Measurements from ENCODE around the gene VSTM4.

The VSTM4 gene

DNA sequence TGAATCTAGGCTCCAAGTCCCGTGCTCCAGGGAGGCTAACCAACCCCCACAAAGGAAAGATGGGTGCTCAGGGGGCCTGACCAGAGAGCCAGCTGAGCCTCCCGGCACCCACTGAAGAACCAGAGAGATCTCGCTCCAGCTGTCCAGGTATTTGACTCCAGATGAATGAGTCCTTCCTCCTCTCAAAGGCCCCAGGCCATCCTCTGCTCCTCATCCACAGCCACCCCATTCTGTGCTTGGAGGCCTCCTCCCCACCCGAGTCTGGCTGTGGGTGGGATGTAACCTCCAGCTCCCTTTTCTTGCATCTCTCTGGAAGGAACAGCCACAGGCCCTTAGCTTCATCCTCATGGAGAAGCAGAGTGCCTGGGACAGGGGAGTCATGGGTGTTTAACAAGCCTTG, 44.6 kb downstream of the VSTM4 start:
- DNase-seq (ENCODE audit: low read depth in 2 of 2): no peak

DNA sequence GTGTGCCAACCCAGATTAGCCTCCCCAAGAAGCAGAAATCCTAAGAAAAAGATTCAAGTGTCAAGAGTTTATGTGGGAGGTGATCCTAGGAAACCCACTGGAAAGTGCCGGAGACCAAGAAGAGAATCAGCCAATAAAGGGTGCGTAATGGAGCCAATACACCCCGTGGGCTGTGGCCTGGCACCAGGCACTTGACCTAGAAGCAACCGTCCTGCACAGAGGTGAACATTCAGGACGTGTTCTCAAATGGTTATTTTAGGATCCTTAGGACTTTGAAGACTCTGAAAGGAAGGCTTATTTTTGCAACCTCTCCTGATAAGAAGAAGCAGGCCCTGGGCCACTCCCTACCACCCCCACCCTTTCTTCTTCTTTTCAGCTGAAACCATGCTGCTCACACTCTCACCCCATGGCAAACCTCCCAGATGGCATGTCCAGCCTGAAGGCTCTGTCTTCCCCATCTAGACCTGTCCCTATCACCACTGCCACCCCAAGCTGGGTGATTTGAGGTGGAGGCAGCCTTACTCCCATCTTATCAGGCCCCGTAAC, 46.6 kb downstream of the VSTM4 start:
- DNase-seq (ENCODE audit: low read depth in 2 of 2): no peak

DNA sequence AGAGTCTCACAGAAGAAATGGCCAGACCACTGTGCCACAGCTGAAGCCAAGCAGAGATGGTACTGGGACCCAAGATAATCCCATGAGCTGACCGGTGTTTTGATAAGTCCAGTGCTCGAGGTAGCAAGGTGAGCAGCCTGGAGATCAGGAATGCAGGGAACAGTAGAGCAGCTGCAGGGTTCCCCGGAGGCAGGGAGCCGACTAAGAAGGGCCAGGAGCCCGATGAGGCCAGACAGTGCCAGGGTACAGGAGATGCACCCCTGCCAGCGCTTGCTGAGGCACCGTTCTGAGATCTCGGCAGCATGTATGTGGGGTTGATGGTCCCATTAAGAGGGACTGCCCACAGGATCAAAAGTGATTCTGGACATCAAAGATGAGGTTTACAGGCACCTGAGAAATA, 47.1 kb downstream of the VSTM4 start:
- DNase-seq (ENCODE audit: low read depth in 2 of 2): no peak

DNA sequence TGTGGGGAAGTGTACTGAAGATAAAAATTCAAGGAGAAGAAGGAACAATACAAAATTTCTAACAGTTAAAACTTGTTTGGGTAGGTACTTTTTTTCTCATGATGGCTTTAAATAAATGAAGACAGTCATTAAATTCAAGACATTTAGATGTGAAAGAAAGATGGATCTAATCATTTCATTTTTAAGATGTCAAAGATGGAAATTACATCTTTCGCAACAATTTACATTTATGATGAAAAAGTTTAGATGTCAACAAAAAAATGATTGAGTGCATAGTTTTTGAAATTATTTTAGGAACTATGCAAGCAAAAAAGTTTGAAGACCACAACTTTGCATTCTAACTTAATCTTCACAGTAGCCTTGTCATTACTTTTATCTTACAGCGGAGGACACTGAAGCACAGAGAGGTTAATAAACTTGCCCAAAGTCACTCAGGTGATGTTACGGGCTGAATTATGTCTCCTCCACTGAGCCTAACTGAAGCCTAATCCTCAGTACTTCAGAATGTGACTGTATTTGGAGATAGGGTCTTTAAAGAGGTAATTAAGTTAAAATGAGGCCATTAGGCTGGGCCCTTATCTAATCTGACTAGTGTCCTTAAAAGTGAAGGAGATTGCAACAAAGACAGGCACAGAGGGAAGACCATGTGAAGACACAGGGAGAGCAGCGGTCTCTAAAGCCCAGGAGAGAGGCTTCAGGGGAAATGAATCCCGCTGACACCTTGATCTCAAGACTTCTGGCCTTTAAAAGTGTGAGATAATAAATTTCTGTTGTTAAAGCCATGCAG, 48.2 kb downstream of the VSTM4 start:
- DNase-seq (ENCODE audit: low read depth in 2 of 2): no peak

DNA sequence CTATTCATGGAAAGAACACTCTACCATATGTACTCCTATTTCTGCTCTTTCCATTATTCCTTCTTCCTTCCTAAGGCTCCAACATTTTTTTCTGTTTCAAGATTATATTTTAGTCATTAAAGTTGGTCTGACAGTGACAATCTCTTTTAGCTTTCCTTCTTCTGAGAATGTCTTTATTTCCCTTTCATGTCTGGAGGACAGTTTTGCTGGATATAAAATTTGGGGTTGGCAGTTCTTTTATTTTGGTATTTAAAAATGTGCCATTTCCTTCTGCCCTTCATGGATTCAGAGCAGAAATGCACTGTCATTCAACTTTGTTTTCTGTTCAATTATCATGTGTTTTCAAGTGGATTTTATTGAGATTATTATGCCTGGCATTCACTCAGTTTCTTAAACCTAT, 53.1 kb downstream of the VSTM4 start:
- DNase-seq (ENCODE audit: low read depth in 2 of 2): no peak

DNA sequence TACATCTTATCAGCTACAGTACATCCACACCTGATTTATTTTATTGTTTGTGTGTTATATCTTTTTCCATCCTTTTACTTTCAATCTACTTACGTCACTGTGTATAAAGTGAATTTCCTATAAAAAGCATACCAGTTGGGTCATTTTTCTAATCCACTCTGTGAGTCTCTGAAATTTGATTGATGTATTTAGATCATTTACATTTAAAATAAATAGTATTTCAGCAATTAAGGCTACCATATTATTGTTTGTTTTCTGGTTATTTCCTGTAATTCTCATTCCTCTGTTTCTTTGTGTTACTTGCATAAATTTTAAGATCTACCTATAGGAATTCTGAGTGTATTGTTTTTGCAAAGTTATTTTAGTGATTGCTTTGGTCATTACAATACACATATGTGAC, 53.7 kb downstream of the VSTM4 start:
- no peak for DNase-seq (ENCODE audit: low read depth in 2 of 2)

DNA sequence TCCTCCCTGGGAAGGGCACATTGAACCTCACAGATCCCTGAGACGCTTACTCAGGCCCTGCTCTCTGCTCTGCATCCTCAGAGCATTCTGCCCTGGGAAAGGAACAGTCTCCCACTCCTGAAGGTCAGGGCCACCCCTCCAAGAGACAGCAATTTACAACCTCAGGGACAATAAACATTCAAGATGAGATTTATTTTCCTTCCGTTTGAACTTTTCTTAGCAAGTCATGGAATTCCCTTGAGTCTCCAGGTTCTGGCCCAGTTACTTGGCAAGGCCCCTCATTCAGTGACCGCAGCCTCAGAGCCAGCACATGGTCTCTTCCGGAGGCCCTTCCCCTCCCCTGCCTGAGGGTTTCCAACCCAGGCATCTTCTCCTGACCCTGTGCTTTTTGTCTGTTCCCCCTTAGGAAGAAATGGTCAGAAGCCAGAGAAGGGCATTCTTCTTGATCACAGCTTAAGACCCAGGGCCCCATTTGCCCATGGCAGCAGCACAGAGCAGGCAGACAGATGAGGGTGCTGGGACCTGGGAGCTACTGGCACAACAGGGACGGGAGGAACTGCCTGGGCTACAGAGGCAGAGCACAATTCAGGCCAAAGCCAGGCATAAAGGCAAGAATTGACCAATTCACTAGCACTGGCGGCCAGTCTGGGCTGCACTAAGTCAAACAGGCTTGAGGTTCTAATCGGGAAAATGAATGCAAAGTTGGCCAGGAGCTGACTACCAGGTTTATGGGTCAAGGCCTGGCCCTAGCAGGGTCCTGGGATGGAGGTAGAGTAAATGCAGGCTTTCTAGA, 56.7 kb downstream of the VSTM4 start:
- DNase-seq (ENCODE audit: low read depth in 2 of 2): no peak

DNA sequence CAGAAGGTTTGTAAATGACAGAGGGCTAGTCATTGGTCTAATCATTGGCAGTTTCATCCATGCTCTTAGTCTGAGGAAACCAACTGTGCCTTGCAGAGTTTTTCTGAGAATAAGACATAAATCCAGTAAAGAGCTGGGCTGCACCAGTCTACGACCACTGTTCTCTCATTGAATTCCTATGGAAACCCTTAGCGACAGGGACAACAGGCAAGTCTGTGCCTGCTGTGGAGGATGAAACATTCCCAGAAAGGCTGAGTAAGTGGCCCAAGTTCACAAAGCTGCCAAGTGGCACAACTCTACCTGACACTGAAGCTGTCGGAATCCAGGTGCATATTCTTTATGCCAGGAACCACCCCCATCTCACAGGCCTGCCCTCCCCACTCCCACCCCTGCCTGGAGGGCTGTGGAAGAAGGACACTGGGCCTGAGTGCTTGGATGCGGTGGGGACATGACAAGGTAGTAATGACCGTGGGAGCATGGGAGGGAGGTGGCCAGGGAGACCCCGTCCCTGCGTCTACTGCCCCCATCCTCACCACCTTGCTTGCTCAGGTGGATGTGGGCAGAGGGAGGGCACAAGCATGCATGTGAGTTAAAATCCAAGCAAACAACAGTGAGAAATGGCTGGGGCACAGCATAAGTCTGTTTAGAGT, 58.0 kb downstream of the VSTM4 start:
- DNase-seq (ENCODE audit: low read depth in 2 of 2): no peak

DNA sequence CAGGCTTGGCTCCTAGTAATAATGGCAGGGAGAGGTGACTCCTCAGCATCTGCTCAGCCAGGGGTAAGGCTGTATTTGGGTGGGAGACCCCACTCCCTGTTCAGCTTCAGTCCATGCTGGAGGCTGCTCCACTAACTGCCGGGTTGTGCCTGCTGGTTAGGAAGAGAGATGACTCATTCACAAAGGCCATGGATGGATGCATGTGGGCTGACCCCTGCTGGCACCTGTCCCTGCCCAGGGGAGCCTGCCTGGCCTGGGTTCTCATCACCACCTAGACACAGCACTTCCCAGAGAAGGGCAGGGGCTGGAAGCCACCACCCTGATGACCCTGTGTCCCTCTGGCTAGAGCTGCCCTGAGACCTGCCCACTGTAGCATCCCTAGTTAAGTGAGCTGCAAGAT, 59.0 kb downstream of the VSTM4 start:
- DNase-seq (ENCODE audit: low read depth in 2 of 2): no peak

DNA sequence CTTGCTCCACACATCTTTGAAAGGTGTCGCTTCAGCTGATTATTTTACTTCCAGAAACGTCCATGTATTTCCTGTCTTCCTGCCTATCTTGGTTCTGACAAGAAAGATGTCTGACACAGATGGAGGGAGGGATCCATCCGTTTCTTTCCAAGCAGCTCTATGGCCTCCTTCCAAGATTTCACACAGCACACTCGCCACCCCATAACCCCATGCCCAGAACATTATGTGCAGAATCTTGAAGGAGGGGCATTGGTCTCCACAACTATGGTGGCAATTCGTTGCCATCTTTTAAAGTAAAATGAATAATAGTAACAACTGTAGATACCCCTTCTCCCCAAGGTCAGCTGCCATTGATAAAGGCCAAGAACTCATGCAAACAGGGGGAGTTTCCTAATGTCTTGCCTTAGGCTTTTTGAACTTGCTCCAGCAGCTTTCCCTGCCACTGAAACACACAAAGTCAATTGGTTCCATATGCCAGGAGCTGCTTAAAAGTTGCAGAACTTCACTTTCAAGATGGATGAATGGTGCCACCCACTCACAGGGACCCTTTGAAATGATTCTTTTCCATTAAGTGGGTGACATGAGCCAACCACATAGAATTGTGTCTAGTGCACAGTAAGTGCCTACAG, 60.0 kb downstream of the VSTM4 start:
- no peak for DNase-seq (ENCODE audit: low read depth in 2 of 2)

DNA sequence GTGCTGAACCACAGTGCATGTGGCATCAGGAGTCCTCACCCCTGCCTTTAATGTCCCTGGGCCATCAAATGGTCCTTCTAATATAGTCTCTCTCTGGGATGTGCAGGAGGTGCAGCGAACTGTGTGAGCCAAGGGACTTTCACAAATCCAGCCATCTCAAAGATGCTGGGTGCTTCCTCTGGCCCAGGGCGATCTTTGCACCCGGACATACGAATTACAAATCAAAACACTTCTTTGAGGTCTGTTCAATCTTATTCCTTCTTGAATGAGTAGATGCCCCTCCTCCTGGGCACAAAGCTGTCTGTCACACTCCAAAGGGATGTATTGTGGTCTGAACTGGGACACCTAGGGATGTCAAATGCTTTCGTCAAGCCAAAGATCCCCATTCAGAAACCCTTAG, 60.6 kb downstream of the VSTM4 start:
- no peak for DNase-seq (ENCODE audit: low read depth in 2 of 2)

DNA sequence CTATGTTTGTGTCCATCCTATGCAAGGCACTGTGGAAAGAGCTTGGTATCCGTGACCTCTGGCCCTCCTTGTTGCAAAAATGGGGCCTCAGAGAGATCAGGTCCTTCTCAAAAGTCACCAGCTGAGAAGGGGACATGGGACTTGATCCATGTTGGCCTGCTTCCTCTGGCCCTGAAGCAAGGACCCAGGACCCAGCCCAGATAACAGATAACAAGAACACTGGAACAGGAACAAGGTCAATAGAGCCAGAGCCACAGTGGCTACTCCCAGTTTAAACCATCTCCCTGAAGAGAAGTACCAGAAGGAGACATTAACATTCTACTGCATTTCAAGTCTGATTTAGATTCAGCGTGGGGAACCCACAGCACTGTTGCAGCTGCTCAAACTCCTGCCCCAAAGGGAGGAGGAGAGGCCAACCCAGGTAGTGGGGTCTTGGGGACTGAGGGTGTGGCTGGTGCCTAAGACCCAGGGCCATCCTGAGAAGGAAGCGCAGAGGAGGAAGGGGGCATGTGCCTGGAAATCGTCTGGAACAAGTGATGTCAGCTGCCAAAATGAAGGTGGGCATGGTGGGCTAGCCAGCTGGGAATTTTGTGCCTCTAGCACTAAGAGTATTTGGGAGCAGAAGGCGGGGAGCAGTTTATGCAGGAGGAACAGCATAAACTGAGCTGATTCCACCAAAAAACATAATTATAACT, 61.2 kb downstream of the VSTM4 start:
- no peak for DNase-seq (ENCODE audit: low read depth in 2 of 2)

DNA sequence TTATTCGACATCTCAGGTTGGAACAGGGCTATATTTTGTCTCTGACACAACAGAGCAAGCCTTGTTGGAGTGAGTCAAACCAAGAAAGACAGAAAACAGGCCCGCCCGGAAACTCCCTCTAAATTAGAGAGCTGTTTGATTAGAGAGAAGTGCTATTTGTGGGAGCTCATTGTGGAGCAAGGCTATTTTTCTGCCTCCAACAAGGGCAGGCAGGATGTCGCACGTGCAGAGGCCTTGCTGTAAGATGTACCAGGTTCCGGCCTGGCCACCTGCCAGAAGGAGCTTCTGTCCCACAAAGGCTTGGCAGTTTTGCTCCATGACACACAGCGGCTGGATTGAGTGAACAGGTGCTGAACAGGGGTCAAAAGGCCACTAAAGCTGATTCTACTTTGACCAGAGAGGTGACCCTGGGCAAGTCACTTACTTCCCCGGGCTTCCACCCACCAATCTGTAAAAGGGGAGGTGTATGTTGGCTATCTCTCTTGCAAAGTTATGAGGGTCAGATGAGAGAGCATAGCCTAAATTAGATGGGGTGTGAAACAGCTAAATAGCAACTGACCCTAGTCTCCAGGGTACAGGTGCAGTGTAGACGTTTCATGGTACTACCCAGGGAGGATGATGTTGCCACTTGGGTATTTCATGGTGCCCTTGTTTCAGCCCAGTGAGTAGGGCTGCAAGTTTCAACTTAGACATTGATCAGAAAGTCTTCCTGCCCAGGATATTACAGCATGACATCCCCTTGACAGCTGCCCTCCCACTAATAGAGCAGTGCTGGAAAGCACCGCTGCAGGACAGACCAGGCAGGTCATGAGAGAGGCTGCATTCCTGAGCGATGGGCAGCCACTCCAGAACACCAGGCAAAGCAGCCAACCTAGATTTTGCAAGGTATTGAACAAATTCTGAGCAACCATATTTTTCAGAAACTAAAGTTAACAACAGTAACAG, 62.0 kb downstream of the VSTM4 start:
- DNase-seq (ENCODE audit: low read depth in 2 of 2): no peak

DNA sequence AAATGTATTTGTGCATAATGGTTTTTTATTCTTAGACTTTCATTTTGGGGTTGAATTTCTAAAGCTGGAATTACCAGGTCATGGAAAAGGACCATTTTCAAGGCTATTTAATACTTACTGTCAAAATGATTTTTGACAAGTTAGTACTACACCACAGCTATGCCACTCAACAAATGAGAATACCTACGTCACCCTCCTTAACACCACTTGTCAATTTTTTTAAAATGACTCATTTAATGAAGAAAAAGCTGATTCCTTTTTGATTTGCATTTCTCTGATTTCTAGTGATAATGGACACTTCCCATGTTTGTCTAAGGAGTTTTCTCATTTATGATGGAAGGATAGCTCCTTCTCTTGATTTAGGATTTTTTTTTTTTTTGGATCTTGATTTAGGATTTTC, 63.3 kb downstream of the VSTM4 start:
- DNase-seq (ENCODE audit: low read depth in 2 of 2): no peak

DNA sequence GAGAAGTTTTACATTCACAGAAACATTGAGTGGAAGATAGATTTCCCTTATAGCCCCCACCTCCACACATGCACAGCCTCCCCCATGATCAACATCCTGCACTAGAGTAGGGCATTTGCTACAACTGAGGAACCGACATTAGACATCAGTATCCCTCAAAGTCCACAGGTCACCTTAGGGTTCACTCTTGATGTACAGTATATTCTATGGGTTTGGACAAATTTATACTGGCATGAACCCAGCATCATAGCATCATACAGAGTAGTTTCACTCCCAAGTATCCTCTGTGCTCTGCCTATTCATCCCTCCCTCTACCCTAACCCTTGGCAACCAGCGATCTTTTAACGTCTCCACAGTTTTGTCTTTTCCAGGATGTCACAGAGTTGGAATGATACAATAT, 64.4 kb downstream of the VSTM4 start:
- no peak for DNase-seq (ENCODE audit: low read depth in 2 of 2)

DNA sequence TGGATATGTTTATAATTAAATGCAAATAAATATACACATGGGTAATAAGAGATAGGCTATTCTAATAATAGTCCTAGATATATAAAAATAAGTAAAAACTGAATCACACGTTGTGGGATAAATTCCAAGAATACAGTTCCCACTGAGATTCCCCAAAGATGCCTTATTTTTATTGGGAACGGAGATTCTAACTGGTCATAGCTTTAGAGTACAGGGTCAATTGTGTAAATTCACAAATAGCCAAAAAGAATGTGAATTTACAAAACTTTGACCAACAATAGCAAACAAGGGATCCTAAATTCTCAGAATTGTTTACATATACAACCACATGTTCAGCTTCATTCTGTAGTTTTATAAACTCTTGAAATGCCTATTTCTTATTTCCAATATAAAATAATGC, 65.0 kb downstream of the VSTM4 start:
- no peak for DNase-seq (ENCODE audit: low read depth in 2 of 2)

DNA sequence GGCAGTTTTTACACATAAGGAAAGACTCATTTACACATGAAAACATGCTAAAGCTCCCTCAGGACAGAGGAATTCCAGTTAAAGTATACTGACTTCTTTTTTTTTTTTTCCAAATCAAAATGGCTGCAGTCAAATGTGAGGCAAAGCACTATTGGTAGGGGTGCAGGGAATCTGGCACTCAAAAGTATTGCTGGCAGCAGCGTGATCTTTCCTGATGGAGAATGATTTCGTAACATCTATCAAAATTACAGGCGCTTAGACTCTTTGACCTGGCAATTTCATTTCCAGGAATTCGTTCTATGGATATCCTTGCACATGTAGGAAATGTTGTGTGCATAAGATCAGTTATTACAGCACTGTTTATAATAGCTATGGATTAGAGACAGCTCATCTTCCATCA, 65.7 kb downstream of the VSTM4 start:
- DNase-seq (ENCODE audit: low read depth in 2 of 2): no peak

DNA sequence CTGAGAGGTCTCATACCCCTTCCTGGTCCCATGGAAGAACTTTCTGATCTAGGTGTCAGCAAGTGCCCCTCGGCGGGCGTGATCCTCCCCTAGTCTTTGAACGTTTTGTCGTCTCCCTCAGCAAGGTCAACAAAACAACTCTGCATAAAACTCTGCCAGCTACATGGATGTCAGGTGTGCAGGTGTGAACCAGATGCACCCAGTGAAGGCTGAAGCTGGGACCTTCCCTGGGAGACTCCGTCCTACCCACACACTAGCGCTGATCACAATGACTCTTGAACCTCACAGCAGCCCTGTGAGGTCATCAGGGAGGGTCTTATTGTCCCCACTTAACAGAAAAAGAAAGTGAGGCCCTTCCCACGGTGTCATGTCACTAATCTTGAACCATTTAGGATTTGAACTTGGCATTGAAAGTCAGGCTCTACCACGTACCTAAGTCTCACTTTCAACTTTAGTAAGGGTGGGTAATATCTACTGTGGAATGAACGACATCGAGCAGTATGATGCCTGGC, 68.1 kb downstream of the VSTM4 start:
- DNase-seq (ENCODE audit: low read depth in 2 of 2): no peak

DNA sequence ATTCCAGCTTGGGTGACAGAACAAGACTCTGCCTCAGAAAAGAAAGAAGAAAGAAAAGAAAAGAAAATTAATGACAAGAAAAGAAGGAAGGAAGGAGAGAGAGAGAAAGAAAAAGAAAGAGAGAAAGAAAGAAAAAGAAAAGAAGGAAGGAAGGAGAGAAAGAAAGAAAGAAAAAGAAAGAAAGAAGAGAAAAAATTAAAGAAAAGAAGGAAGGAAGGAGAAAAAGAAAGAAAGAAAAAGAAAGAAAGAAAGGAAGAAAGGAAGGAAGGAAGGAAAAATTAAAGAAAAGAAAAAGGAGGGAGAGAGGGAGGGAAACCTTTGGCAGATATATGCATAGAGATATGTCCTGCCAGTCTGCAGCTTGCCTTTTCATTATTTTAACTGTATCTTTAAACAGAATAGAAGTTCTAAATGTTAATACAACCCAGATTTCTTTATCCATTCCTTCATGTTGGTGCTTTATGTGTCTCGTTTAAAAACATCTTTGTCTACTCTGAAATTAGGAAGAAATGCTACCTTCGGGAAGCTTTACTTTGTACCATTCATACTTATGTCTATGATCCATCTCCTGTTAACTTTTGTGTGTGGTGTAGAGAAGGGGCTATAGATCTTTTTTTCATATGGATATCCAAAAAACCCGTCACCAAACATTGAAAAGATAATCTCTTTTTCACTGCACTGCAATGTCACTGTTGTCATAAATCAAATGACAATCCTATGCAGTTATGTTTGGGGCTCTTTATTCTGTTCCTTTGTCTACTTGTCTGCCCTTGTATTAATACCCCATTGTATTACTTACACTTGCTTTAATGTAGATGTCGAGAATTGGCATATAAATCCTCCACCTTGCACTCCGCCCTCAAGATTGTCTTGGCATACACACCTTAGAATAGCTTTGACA, 70.8 kb downstream of the VSTM4 start:
- DNase-seq (ENCODE audit: low read depth in 2 of 2): no peak
